K562 (cell line): ENCODE measurements around the gene CCDC34. TPM values are rescaled to one million over a fixed set of nuclear protein-coding genes. Genes with fewer than 3 reads are reported as not detected.

Experiments
- BCOR ChIP-seq: fragments of 450-650 bp; IDR thresholded peaks from 2 replicates; pipeline ENCODE4 v1.6.1; 2016
- DNMT1 ChIP-seq: fragments of 450-650 bp; IDR thresholded peaks from 2 replicates; pipeline ENCODE4 v1.6.1; 2016; ENCODE audit warnings: antibody characterized with exemption, mild to moderate bottlenecking
- E2F6 ChIP-seq, 2 experiments: IDR thresholded peaks; 2 replicates each; pipeline ENCODE4 v1.6.1; 2011; ENCODE audit warnings: borderline replicate concordance in 1 of 2, control low read depth in 1 of 2, low read depth in 1 of 2, low read length in 1 of 2, mild to moderate bottlenecking in 1 of 2, mixed read lengths in 1 of 2, moderate library complexity in 1 of 2; ENCODE audit not compliant: insufficient read depth in 1 of 2, insufficient read length in 1 of 2, poor library complexity in 1 of 2, severe bottlenecking in 1 of 2; ENCODE audit errors: extremely low read depth in 1 of 2
- EZH2 ChIP-seq: IDR thresholded peaks from 2 replicates; pipeline ENCODE4 v1.6.1; 2012; ENCODE audit warnings: low read depth, mild to moderate bottlenecking, inconsistent platforms, low read length, borderline replicate concordance
- KLF6 ChIP-seq: fragments of 250-450 bp; sonication (Bioruptor Pico); IDR thresholded peaks from 2 replicates; pipeline ENCODE4 v1.4.0; 2020; ENCODE audit warnings: mild to moderate bottlenecking, moderate library complexity, borderline replicate concordance
- NR2C1 ChIP-seq, 2 experiments: fragments of 450-650 bp; IDR thresholded peaks; 2 replicates each; pipeline ENCODE4 v1.6.1; 2017; ENCODE audit warnings: mild to moderate bottlenecking in 2 of 2, antibody characterized with exemption in 1 of 2, inconsistent platforms in 1 of 2, missing compliant biosample characterization in 1 of 2, missing genetic modification characterization in 1 of 2
- SMAD3 ChIP-seq: fragments of 450-650 bp; formaldehyde crosslinking; conservative IDR thresholded peaks from 2 replicates; pipeline ENCODE4 v1.4.0; 2020; ENCODE audit warnings: mild to moderate bottlenecking
- SRF ChIP-seq, 2 experiments: fragments of 250-450, 450-650 bp in 1 of 2; sonication (Bioruptor Pico) in 1 of 2; sonication (generic) in 1 of 2; formaldehyde crosslinking; IDR thresholded peaks; 2 replicates each; pipeline versions ENCODE4 v1.5.0 to v1.5.1; 2020 to 2022; ENCODE audit warnings: mild to moderate bottlenecking in 1 of 2, missing genetic modification reagents in 1 of 2
- ZZZ3 ChIP-seq: fragments of 450-650 bp; IDR thresholded peaks from 2 replicates; pipeline ENCODE4 v1.6.1; 2016; ENCODE audit warnings: antibody characterized with exemption, mild to moderate bottlenecking, moderate library complexity
- polyA plus RNA-seq, 8 experiments: library from polyadenylated mRNA; depleted of rRNA in 4 of 8; stranded (reverse) in 5 of 8; unstranded in 3 of 8; fragments of >200 nt; fragmentation: Nextera tagmentation in 2 of 8; fragmentation: Illumina TruSeq in 1 of 8; extraction: Ambion mirVana in 2 of 8; extraction: Trizol in 1 of 8; gene quantifications; 2 replicates each; pipeline versions ENCODE4 v1.2.1 to v1.2.3, GENCODE V29; 2011 to 2014; ENCODE audit warnings: inconsistent platforms in 1 of 8, missing spikeins in 1 of 8
- total RNA-seq, 7 experiments: library from RNA; depleted of rRNA in 6 of 7; stranded (reverse); fragments of >200 nt in 6 of 7; fragmentation: Illumina TruSeq in 2 of 7; extraction: Trizol in 2 of 7; gene quantifications; 2 replicates each; pipeline versions ENCODE4 v1.2.1 to v1.2.3, GENCODE V29; 2011 to 2021; ENCODE audit warnings: low replicate concordance in 1 of 7
- TF ChIP-seq, protein P1 (sequence below): fragments of 250-450 bp; sonication (Bioruptor Pico); IDR thresholded peaks from 2 replicates; pipeline ENCODE4 v1.5.0; 2021
- TF ChIP-seq, protein P2 (sequence below), 2 experiments: IDR thresholded peaks in 1 of 2; conservative IDR thresholded peaks in 1 of 2; 2 replicates each; pipeline ENCODE4 v1.6.1; 2016; ENCODE audit warnings: low read depth in 2 of 2, mild to moderate bottlenecking in 1 of 2, missing compliant biosample characterization in 1 of 2, missing genetic modification characterization in 1 of 2, moderate library complexity in 1 of 2
- TF ChIP-seq, protein P3 (sequence below): IDR thresholded peaks from 3 replicates; pipeline ENCODE4 v1.6.1; 2011; ENCODE audit warnings: borderline replicate concordance, mild to moderate bottlenecking; ENCODE audit not compliant: insufficient read length, insufficient read depth

Gene CCDC34
- total and polyA plus RNA-seq, 9 of the 15 experiments (the other 6 are each of a cell fraction or from before 2014, with no cell fraction given): 6.2 to 42.0 (median 15.7) TPM

- no peak for TF ChIP-seq SRF (CRISPR knock-in tag; IDR thresholded peaks at IDR 0.05)
- no peak for TF ChIP-seq ZZZ3
- TF ChIP-seq EZH2: no peak
- TF ChIP-seq SMAD3: peak; percentile 71; the same call in 1 of the 2 replicates
- TF ChIP-seq, protein P1, sequence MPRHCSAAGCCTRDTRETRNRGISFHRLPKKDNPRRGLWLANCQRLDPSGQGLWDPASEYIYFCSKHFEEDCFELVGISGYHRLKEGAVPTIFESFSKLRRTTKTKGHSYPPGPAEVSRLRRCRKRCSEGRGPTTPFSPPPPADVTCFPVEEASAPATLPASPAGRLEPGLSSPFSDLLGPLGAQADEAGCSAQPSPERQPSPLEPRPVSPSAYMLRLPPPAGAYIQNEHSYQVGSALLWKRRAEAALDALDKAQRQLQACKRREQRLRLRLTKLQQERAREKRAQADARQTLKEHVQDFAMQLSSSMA: no peak
- no peak for TF ChIP-seq E2F6 (IDR thresholded peaks at IDR 0.05; ENCODE audit: borderline replicate concordance in 1 of 2, extremely low read depth in 1 of 2, insufficient read depth in 1 of 2, insufficient read length in 1 of 2, low read depth in 1 of 2, low read length in 1 of 2, poor library complexity in 1 of 2, severe bottlenecking in 1 of 2)
- TF ChIP-seq NR2C1 (IDR thresholded peaks at IDR 0.05): 0 out of 2 replicates have a peak, but pooled peaks have one; percentile 24
- TF ChIP-seq NR2C1 (tag; IDR thresholded peaks at IDR 0.05): no peak
- peak; percentile 14; the same call in 1 of the 2 replicates for TF ChIP-seq BCOR
- TF ChIP-seq, protein P2, sequence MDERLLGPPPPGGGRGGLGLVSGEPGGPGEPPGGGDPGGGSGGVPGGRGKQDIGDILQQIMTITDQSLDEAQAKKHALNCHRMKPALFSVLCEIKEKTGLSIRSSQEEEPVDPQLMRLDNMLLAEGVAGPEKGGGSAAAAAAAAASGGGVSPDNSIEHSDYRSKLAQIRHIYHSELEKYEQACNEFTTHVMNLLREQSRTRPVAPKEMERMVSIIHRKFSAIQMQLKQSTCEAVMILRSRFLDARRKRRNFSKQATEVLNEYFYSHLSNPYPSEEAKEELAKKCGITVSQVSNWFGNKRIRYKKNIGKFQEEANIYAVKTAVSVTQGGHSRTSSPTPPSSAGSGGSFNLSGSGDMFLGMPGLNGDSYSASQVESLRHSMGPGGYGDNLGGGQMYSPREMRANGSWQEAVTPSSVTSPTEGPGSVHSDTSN (CRISPR knock-in tag; IDR thresholded peaks at IDR 0.05; ENCODE audit: low read depth): no peak
- TF ChIP-seq, protein P2 (tag; conservative IDR thresholded peaks at IDR 0.05; ENCODE audit: low read depth): no peak
- no peak for TF ChIP-seq DNMT1
- TF ChIP-seq, protein P3, sequence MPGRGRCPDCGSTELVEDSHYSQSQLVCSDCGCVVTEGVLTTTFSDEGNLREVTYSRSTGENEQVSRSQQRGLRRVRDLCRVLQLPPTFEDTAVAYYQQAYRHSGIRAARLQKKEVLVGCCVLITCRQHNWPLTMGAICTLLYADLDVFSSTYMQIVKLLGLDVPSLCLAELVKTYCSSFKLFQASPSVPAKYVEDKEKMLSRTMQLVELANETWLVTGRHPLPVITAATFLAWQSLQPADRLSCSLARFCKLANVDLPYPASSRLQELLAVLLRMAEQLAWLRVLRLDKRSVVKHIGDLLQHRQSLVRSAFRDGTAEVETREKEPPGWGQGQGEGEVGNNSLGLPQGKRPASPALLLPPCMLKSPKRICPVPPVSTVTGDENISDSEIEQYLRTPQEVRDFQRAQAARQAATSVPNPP: no peak
- no peak for TF ChIP-seq KLF6 (CRISPR knock-in tag)
Measured at GRCh38 chr11:27372164-27372563, 9.1 kb upstream of the CCDC34 start (continued).
